Measurements from ENCODE around the gene SYNDIG1. TPM values are rescaled to one million over a fixed set of nuclear protein-coding genes. Genes with fewer than 3 reads are reported as not detected.

Gene SYNDIG1
- total RNA-seq, 1 experiment from 2014 or later: not detected

DNA sequence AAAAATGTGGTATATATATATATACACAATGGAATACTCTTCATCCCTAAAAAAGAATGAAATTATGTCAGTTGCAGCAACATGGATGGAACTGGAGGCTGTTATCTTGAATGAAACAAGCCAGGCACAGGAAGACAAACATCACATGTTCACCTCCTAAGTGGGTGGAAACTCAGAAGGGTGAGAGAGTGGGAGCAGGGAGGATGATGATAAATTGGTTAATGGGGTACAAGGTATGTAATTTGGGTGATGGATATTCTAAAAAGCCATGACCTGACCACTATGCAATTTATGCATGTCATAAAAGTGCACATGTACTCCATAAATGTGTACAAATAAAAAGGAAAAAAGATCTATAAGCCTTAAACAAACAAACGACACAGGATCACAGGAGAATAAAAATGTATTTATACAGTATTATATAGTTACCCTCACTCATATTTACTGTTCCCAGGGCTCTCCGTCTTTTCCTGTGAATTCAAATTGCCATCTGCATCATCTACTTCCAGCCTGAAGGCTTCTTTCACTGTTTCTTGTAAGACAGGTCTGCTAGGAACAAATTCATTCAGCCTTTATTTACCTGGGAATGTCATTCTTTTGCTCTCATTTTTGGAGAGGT lies 89.8 kb downstream of the SYNDIG1 start:
- Histone ChIP-seq H3K4me3 (ENCODE audit: low read depth in 2 of 2, low read length in 2 of 2) (no peak overlapping the region), H3K27ac (ENCODE audit: low read length) (no peak overlapping the region), H3K27me3 (ENCODE audit: control insufficient read depth, insufficient read depth, low read length) (peaks cover 4% of the 10 kb centered on the region), H3K36me3 (ENCODE audit: control insufficient read depth, insufficient read depth, low read length) (no peaks in the 10 kb centered on the region), H3K4me1 (ENCODE audit: control insufficient read depth, insufficient read depth, low read length) (no peaks in the 10 kb centered on the region), H3K9me3 (ENCODE audit: control insufficient read depth, insufficient read depth, low read depth, low read length) (peaks cover 5% of the 10 kb centered on the region; the same call in 1 of the 2 replicates)
- TF ChIP-seq, protein P1, sequence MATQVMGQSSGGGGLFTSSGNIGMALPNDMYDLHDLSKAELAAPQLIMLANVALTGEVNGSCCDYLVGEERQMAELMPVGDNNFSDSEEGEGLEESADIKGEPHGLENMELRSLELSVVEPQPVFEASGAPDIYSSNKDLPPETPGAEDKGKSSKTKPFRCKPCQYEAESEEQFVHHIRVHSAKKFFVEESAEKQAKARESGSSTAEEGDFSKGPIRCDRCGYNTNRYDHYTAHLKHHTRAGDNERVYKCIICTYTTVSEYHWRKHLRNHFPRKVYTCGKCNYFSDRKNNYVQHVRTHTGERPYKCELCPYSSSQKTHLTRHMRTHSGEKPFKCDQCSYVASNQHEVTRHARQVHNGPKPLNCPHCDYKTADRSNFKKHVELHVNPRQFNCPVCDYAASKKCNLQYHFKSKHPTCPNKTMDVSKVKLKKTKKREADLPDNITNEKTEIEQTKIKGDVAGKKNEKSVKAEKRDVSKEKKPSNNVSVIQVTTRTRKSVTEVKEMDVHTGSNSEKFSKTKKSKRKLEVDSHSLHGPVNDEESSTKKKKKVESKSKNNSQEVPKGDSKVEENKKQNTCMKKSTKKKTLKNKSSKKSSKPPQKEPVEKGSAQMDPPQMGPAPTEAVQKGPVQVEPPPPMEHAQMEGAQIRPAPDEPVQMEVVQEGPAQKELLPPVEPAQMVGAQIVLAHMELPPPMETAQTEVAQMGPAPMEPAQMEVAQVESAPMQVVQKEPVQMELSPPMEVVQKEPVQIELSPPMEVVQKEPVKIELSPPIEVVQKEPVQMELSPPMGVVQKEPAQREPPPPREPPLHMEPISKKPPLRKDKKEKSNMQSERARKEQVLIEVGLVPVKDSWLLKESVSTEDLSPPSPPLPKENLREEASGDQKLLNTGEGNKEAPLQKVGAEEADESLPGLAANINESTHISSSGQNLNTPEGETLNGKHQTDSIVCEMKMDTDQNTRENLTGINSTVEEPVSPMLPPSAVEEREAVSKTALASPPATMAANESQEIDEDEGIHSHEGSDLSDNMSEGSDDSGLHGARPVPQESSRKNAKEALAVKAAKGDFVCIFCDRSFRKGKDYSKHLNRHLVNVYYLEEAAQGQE (IDR thresholded peaks at IDR 0.05; ENCODE audit: insufficient read depth in 1 of 2, low read depth in 2 of 2, low read length in 1 of 2): no peak
- no peak for TF ChIP-seq TCF7L2 (IDR thresholded peaks at IDR 0.05; ENCODE audit: low read depth, low read length)
- TF ChIP-seq, protein P2, sequence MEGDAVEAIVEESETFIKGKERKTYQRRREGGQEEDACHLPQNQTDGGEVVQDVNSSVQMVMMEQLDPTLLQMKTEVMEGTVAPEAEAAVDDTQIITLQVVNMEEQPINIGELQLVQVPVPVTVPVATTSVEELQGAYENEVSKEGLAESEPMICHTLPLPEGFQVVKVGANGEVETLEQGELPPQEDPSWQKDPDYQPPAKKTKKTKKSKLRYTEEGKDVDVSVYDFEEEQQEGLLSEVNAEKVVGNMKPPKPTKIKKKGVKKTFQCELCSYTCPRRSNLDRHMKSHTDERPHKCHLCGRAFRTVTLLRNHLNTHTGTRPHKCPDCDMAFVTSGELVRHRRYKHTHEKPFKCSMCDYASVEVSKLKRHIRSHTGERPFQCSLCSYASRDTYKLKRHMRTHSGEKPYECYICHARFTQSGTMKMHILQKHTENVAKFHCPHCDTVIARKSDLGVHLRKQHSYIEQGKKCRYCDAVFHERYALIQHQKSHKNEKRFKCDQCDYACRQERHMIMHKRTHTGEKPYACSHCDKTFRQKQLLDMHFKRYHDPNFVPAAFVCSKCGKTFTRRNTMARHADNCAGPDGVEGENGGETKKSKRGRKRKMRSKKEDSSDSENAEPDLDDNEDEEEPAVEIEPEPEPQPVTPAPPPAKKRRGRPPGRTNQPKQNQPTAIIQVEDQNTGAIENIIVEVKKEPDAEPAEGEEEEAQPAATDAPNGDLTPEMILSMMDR (IDR thresholded peaks at IDR 0.05): no peak
- no peak for TF ChIP-seq POLR2AphosphoS5 (IDR thresholded peaks at IDR 0.05; ENCODE audit: low read depth, low read length)
- no peak for TF ChIP-seq SIN3A (IDR thresholded peaks at IDR 0.05; ENCODE audit: borderline replicate concordance, insufficient read depth, low read depth, low read length)
- CTCF ChIA-PET: no interaction called here
- no TSS peak for BruUV-seq (replicated peaks)
- POLR2A ChIA-PET: no interaction called here
- ATAC-seq (no peak), DNase-seq (ENCODE audit: low read depth, low spot score) (no peak)
- intact Hi-C loops (cut with micrococcal nuclease; ENCODE audit: unreplicated experiment): no loop called here
- in situ Hi-C loops (cut with HindIII; ENCODE audit: low pct_unique_long_range_greater_than_20kb, low sequenced_read_pairs): no loop called here

DNA sequence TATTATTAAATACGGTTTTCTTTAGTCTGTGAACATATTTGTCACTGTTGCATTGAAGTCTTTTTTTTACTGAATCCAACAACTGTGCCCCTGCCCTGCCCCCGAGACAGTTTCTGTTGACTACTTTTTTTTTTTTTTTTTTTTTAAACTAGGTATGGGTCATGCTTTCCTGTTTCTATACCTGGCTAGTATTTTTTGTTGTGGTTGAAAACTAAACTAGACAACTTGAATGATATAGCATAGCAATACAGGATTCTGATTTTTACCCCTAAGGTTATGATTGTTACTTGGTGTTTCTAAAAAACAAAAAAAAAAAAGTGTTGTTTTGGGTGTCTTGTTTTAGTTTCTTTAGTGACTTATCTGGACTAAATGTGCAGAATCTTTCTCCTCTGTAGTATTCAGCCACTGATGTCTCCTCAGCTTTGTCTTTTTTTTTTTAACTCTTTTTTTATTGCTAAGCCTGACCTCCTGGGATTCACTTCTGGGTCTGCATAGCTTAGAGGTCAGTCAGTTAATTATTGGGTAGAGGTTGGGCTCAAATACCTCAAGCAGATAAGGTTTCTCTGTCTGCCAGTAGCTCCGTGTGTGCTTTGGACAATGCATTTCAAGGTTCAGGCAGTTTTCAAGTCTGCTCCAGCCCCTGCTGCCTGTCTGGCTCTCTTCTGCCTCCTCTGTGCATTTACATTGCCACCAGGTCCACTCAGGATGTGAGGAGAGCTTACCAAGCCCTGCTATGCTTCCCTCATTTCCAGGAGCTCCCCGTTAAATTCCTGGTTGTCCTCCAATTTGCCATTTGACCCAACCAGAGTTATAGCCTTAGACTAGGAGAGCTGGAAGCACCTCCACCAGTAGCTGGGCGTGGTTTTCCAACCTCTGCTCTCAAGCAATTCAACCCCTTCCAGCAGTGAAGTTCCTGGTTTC lies 91.4 kb downstream of the SYNDIG1 start:
- peaks cover 4% of the 10 kb centered on the region for H3K27me3 ChIP-seq (ENCODE audit: control insufficient read depth, insufficient read depth, low read length)
- intact Hi-C loops (cut with micrococcal nuclease; ENCODE audit: unreplicated experiment): no loop called here
- no peak overlapping the region for H3K27ac ChIP-seq (ENCODE audit: low read length)
- in situ Hi-C loops (cut with HindIII; ENCODE audit: low pct_unique_long_range_greater_than_20kb, low sequenced_read_pairs): no loop called here
- BruUV-seq (replicated peaks): no TSS peak
- POLR2A ChIA-PET: no interaction called here
- CTCF ChIA-PET: interaction anchor here (0.7 kb wide), 1 partner anchor 54 kb away, joined by 4 read pairs; no protein-coding TSS in a partner anchor
- H3K9me3 ChIP-seq (ENCODE audit: control insufficient read depth, insufficient read depth, low read depth, low read length): peaks cover 5% of the 10 kb centered on the region; the same call in 1 of the 2 replicates
- H3K4me3 ChIP-seq (ENCODE audit: low read depth in 2 of 2, low read length in 2 of 2): no peak overlapping the region
- DNase-seq (ENCODE audit: low read depth, low spot score): no peak
- no peaks in the 10 kb centered on the region for H3K4me1 ChIP-seq (ENCODE audit: control insufficient read depth, insufficient read depth, low read length)
- ATAC-seq: no peak
- TF ChIP-seq, protein P1 (IDR thresholded peaks at IDR 0.05; ENCODE audit: insufficient read depth in 1 of 2, low read depth in 2 of 2, low read length in 1 of 2): no peak
- no peak for TF ChIP-seq SIN3A (IDR thresholded peaks at IDR 0.05; ENCODE audit: borderline replicate concordance, insufficient read depth, low read depth, low read length)
- TF ChIP-seq, protein P2 (IDR thresholded peaks at IDR 0.05): no peak
- TF ChIP-seq POLR2AphosphoS5 (IDR thresholded peaks at IDR 0.05; ENCODE audit: low read depth, low read length): no peak
- no peak for TF ChIP-seq TCF7L2 (IDR thresholded peaks at IDR 0.05; ENCODE audit: low read depth, low read length)
- no peaks in the 10 kb centered on the region for H3K36me3 ChIP-seq (ENCODE audit: control insufficient read depth, insufficient read depth, low read length)

Data from Panc1 (cell line).